BLaER1 treated with 17β-estradiol and CSF1 and Interleukin-3, amounts not matched to agents 10 nM and 100 nM (cell line): ENCODE measurements around the gene ZNF236.
"Not testable (repeated sequence)": the region's sequence is repeated elsewhere in the genome, so short reads cannot be mapped to it uniquely, and the experiment has no call there.

ENCODE experiments used
- H3K27ac ChIP-seq, 11 experiments: shearing (Covaris generic); formaldehyde crosslinking; 2 replicates each; pipeline ENCODE4 v1.8.1; 2022
- H3K27me3 ChIP-seq, 11 experiments: shearing (Covaris generic); formaldehyde crosslinking; 2 replicates each; pipeline ENCODE4 v1.8.1; 2022
- H3K36me3 ChIP-seq, 11 experiments: shearing (Covaris generic); formaldehyde crosslinking; 2 replicates each; pipeline ENCODE4 v1.8.1; 2022
- H3K4me1 ChIP-seq, 10 experiments: shearing (Covaris generic); formaldehyde crosslinking; 2 replicates each; pipeline ENCODE4 v1.8.1; 2022
- H3K4me2 ChIP-seq, 11 experiments: shearing (Covaris generic); formaldehyde crosslinking; 2 replicates each; pipeline ENCODE4 v1.8.1; 2022
- H3K4me3 ChIP-seq, 10 experiments: shearing (Covaris generic); formaldehyde crosslinking; 2 replicates each; pipeline ENCODE4 v1.8.1; 2022
- H3K9ac ChIP-seq, 11 experiments: shearing (Covaris generic); formaldehyde crosslinking; 2 replicates each; pipeline ENCODE4 v1.8.1; 2022
- H3K9me3 ChIP-seq, 11 experiments: shearing (Covaris generic); formaldehyde crosslinking; replicated peaks in 1 of 11; 2 replicates each; pipeline ENCODE4 v1.8.1; 2022
- H4K20me1 ChIP-seq, 11 experiments: shearing (Covaris generic); formaldehyde crosslinking; 2 replicates each; pipeline ENCODE4 v1.8.1; 2022
- Cebpa-rat ChIP-seq, 11 experiments: shearing (Covaris generic); IDR thresholded peaks; 2 replicates each; pipeline ENCODE4 v1.8.1; 2022

Gene ZNF236

DNA sequence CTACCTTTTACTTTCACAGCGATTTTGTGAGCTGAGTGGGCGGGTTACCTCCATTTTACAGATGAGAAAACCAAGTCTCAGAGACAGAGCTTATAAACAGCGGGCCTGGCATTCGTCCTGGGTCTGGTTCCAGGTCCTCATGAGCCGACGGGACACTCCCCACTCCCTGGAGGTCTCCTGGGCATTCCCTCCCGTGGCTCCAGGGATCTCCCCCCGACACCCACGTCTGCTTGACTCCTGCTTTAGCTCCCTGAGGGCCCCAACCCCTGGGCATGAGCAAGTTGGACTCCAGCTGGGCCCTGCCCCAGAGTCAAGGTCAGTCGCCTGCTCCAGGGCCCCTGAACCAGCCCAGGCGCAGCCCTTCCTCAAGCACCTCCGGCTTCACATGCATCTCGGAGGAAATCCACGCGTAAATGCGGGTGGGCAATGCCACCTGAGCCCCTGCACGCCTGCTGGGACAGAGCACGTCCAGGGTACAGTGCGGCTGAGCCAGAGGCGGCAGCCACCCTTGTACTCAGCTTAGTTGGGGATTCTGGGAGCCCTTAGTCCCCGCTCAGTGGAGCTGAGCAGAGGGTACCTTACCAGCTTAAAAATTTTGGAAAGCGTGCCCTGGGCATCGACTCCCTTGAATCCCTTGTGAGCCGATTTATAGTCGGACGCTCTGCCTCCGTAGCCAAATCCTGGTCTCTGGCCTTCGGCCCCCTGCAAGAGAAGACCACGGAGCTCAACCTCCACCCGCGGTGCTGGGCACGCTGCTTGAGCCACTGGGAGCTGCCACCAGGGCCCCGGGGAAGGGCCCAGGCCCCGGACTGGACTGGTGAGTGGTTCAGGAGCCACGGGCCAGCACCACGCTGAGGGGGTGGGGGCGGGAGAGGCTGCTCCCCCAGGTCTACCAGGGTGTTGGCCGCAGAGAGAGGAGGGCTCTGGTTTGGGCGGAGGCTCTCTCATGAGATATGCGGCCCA lies 162.1 kb downstream of the ZNF236 start:
- peak overlapping the region in 1 of 11 experiments; percentile 5; a peak in 1 of 22 replicates for H3K27ac ChIP-seq
- no peak overlapping the region; a peak in 1 of 22 replicates for H3K9ac ChIP-seq
- no peaks in the 10 kb centered on the region for H3K27me3 ChIP-seq
- no peak for TF ChIP-seq Cebpa-rat (IDR thresholded peaks at IDR 0.05)
- H3K4me2 ChIP-seq, result no peak overlapping the region
- no peaks in the 10 kb centered on the region for H3K9me3 ChIP-seq
- H3K36me3 ChIP-seq, result no peaks in the 10 kb centered on the region
- H3K4me3 ChIP-seq, result no peak overlapping the region
- H4K20me1 ChIP-seq, result no peaks in the 10 kb centered on the region
- H3K4me1 ChIP-seq, result peaks cover 30 to 56% (median 39%) of the 10 kb centered on the region in 10 experiments

DNA sequence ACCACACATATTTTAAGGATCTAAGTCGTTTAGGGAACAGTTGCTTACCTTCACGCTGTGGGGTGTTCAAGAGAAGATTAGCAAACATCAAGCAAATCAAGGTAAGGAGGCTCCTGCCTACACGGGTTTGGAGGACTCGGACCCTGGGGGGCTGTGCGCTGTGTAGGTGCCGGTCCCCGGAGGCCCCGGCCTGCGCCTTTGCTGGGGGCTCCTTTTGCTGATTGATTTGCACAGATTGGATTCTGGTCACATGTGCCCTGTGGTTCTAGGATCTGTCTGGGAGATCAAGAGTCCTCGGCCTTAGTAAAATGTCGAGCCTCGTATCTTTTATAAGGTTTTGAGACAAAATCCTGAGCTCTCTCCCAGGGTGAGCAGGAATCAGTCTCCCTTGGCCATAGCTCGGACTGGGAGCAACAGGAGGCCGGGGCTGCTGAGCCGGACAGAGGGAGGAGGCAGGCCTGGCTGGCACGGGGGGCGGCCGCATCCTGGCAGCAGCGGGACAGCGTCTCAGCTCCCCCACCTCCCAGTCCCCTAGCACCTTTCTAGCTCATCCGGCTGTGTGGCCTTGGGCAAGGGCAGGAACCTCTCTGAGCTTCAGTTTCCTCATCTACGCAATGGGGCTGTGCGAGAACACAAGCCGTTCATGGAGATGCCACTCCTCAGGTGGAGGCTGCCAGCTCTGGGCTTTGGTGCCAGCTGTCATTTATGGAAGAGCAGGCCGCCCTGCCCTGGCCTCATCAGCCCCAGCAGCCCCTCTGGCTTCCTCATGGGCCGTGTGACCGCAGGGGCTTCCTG lies 163.0 kb downstream of the ZNF236 start:
- Histone ChIP-seq H3K4me3 (no peak overlapping the region), H3K4me2 (peak overlapping the region in 2 of 11 experiments; percentile 85 to 88; a peak in 3 of 22 replicates), H4K20me1 (no peaks in the 10 kb centered on the region), H3K9ac (peak overlapping the region in 1 of 11 experiments; percentile 3; a peak in 1 of 22 replicates), H3K27ac (no peak overlapping the region; a peak in 1 of 22 replicates), H3K9me3 (no peaks in the 10 kb centered on the region), H3K36me3 (no peaks in the 10 kb centered on the region), H3K4me1 (peaks cover 22 to 65% (median 31%) of the 10 kb centered on the region in 10 experiments), H3K27me3 (no peaks in the 10 kb centered on the region)
- no peak for TF ChIP-seq Cebpa-rat (IDR thresholded peaks at IDR 0.05)

DNA sequence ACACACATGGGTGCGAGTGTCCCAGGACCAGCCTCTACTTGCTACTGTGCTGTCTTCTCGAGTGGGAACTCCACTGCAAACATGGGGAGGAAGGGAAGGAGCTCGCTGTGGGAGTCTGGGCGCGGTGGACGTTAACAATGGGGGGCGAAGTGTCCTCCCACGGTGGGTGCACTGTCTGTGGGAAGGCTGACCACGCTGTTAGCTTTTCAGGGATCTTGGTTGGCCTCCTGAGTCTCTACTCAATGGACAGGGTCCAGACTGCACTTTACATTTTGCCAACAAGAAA lies 163.5 kb downstream of the ZNF236 start:
- Histone ChIP-seq H3K27me3 (no peaks in the 10 kb centered on the region), H4K20me1 (no peaks in the 10 kb centered on the region), H3K4me2 (peak overlapping the region in 2 of 11 experiments; percentile 85 to 88; a peak in 3 of 22 replicates), H3K4me1 (peaks cover 16 to 65% (median 25%) of the 10 kb centered on the region in 10 experiments), H3K36me3 (no peaks in the 10 kb centered on the region), H3K9ac (no peak overlapping the region), H3K4me3 (no peak overlapping the region), H3K27ac (no peak overlapping the region), H3K9me3 (no peaks in the 10 kb centered on the region)
- TF ChIP-seq Cebpa-rat (IDR thresholded peaks at IDR 0.05), result no peak

DNA sequence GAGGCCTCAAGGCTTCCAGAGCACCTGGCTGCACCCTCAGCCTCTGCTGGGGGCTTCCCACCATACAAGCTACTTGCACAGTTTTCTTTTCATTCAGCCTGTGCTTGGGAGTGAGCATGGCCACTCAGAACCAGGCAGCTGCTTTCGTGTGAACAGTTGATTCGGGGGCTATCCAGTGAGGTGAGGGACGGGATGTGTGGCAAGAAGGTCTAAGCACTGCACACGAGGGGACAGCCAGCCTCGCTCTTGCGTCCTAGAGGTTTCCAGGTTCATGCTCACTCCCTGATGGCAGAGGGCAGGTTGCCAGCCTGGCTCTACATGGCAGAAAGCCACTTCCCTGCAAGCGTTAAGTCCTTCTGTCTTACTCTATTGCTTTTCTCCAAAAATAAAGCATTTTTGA lies 164.0 kb downstream of the ZNF236 start:
- no peaks in the 10 kb centered on the region for H4K20me1 ChIP-seq
- no peaks in the 10 kb centered on the region for H3K27me3 ChIP-seq
- no peak for TF ChIP-seq Cebpa-rat (IDR thresholded peaks at IDR 0.05)
- no peak overlapping the region for H3K4me3 ChIP-seq
- H3K9me3 ChIP-seq, result no peaks in the 10 kb centered on the region
- H3K36me3 ChIP-seq, result no peaks in the 10 kb centered on the region
- no peak overlapping the region for H3K27ac ChIP-seq
- H3K4me1 ChIP-seq, result peaks cover 11 to 66% (median 20%) of the 10 kb centered on the region in 10 experiments
- H3K9ac ChIP-seq, result 0 out of 22 replicates have a peak overlapping the region, but pooled peaks of 1 of the 11 experiments have one; percentile 2
- peak overlapping the region in 3 of 11 experiments; percentile 68 to 88 (median 85); a peak in 6 of 22 replicates for H3K4me2 ChIP-seq

DNA sequence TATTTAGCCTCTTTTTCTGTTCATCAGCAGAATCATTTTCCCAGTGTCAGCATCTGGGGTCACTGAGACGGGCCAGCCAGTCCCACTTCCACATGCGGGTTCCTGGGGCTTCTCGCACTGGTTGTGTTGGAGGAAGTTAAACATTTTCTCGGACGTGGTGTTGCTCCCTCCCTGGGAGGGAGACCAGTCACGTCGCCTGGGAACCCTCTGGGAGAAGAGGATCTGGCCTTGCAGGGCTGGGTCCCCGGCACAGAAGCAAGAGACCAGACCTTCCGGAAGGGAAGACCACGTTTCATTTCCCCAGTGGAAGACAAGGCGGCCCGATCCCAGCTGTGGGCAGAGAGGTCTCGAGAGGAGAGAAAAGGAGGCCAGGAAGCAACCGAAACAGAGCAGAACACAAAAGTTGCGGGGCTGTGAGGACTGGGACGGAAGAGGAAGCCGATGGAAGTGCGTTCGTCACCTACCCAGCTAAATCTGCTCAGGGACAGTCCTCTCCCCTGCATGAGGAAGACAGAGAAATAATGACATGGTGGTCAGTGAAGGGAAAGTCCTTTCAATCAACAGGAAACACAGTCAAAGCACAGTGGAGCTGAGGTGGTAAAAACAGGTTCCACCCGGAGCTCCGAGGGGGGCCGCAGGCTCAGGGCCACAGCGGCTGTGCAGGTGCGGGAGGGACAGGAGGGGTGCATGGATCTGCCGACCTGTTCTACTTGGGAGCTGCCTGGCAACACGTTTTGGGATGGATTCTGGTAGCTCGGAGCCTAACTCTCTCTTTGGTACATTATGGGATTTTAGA lies 165.9 kb downstream of the ZNF236 start:
- peak overlapping the region in 3 of 11 experiments; percentile 60 to 77 (median 71); a peak in 6 of 22 replicates for H3K27ac ChIP-seq

DNA sequence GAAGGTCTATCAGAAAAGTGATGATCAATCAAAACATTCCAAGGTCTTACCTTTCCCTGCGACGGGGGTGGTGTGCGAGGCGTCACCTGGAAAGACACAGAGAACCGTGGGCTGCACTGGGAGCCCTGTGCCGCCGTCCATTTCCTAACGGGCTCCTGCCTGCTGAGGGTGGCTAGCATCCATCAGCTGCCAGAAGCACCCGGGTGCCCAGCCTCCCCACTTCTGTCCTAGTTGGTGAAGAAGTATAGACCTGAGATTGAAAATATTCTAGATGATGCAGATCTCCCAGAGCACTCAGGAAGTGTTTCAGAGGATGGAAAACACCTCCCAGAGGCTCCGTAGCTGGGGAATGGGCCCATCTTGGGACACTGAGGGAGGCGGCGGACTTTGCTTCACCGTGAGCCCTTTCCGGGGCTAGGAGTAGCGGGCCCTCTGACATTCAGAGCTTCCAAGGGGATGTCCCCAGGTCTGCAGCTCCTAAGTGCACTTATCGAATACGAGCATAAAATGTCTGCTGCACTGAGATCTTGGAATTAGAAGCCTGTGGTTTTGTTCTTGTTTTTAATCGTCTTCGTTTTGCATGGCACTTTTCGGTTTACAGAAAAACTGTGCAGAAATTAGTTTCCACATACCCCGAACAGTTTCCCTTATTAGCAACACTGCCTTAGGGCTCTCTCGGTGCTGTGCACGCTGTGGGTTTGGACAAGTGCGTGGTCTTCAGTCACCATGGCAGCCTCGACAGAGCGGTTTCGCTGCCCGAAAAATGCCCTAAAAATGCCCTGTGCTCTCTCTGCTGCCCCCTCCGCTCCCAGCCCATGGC lies 166.7 kb downstream of the ZNF236 start:
- TF ChIP-seq Cebpa-rat (IDR thresholded peaks at IDR 0.05), result no peak
- Histone ChIP-seq H3K9me3 (no peaks in the 10 kb centered on the region), H3K9ac (peak overlapping the region in 1 of 11 experiments; percentile 27; a peak in 1 of 22 replicates), H3K4me2 (peak overlapping the region in 3 of 11 experiments; percentile 68 to 88 (median 85); a peak in 6 of 22 replicates), H3K27ac (peak overlapping the region in 2 of 11 experiments; percentile 71 to 77; a peak in 4 of 22 replicates), H3K36me3 (no peaks in the 10 kb centered on the region), H3K4me3 (no peak overlapping the region), H4K20me1 (no peaks in the 10 kb centered on the region), H3K4me1 (peaks cover 0 to 60% (median 6%) of the 10 kb centered on the region in 10 experiments; a peak in 10 of 20 replicates), H3K27me3 (no peaks in the 10 kb centered on the region)

More for the DNA sequence above, 165.9 kb downstream of the ZNF236 start:
- peak overlapping the region in 4 of 11 experiments; percentile 15 to 88 (median 76); a peak in 7 of 22 replicates for H3K4me2 ChIP-seq
- H3K9me3 ChIP-seq, result no peaks in the 10 kb centered on the region
- peaks cover under 1 to 64% (median 8%) of the 10 kb centered on the region in 10 experiments; a peak in 14 of 20 replicates for H3K4me1 ChIP-seq
- TF ChIP-seq Cebpa-rat (IDR thresholded peaks at IDR 0.05), result no peak
- no peaks in the 10 kb centered on the region for H4K20me1 ChIP-seq
- H3K36me3 ChIP-seq, result no peaks in the 10 kb centered on the region
- H3K9ac ChIP-seq, result peak overlapping the region in 3 of 11 experiments; percentile 16 to 56 (median 27); a peak in 4 of 22 replicates
- H3K27me3 ChIP-seq, result no peaks in the 10 kb centered on the region
- H3K4me3 ChIP-seq, result no peak overlapping the region

DNA sequence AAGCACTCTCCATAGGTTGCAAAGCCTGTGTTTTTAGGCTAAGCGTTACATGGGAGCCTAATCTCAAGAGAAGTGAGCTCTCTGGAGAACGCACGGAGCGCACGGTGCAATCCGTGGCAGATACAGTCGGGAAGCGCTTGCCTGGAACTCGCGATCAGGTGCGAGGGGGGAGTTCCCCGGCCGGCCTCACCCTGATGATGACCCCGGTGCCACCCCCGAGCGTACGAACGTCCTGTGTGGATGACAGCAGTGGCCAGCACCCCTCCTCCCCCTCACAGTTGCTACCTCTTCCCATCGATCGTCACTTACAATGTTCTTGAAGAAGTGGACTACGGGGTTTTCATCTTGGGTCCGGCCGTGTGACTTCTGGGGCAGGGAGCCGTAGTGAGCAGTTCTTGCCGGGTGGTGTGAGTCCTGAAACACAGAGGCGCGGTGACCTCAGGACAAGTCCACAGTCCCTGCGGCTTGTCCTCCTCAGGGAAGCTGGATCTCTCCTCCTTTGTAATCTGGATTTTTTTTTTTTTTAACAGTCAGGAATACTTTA lies 167.4 kb downstream of the ZNF236 start:
- Histone ChIP-seq H3K4me3 (no peak overlapping the region), H3K9ac (no peak overlapping the region), H3K36me3 (no peaks in the 10 kb centered on the region), H3K4me2 (peak overlapping the region in 2 of 11 experiments; percentile 85 to 88; a peak in 4 of 22 replicates), H3K9me3 (no peaks in the 10 kb centered on the region), H3K4me1 (peaks cover 0 to 60% (median 9%) of the 10 kb centered on the region in 10 experiments; a peak in 10 of 20 replicates), H4K20me1 (no peaks in the 10 kb centered on the region), H3K27me3 (no peaks in the 10 kb centered on the region), H3K27ac (no peak overlapping the region)
- no peak for TF ChIP-seq Cebpa-rat (IDR thresholded peaks at IDR 0.05)

DNA sequence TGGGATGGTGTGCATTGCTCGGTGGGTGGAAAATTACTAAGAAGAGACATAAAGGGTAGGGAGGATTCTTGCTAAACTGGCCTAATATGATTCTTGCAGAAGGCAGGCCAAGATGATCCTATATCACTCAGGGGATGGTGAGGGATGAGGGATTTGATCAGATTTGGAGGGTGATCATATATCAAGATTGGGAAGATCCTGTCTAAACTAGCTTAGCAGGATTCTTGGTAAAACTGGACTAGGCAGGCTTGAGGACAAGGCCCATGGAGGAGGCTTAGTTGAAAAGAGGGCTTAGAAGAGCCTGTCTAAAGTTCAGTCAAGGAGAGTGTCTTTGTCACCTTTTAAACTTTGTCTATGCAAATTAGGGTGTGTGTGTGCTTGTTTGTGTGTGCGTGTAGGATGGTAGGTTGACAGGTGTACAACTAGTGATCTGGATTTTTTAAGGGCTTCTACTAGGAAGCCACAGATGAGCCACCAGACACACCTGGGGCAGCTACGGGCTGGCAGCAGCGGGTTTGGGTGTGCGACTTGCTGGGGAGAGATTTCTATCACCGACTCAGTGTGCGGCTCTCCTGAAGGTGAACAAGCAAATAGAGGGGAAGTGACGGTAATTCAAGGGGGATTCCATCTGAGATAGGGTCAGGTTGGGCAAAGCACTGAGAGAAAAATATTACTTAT lies 168.1 kb downstream of the ZNF236 start:
- H3K4me1 ChIP-seq, result peaks cover 0 to 59% (median 9%) of the 10 kb centered on the region in 10 experiments; a peak in 10 of 20 replicates
- H3K27ac ChIP-seq, H3K27me3 ChIP-seq, H3K36me3 ChIP-seq, H3K9ac ChIP-seq, H3K9me3 ChIP-seq, H3K4me3 ChIP-seq, H4K20me1 ChIP-seq: not testable (repeated sequence)
- H3K4me2 ChIP-seq, result peak overlapping the region in 2 of 11 experiments; percentile 51 to 74; a peak in 4 of 22 replicates
